Left lobe of liver (tissue), 2 donors: ENCODE results near the gene LOXL1. TPM values are rescaled to one million over a fixed set of nuclear protein-coding genes. Genes with fewer than 3 reads are reported as not detected.
"Not testable (repeated sequence)": the region's sequence is repeated elsewhere in the genome, so short reads cannot be mapped to it uniquely, and the experiment has no call there.

Experiments
- ATAC-seq: fragments of 200-7000 bp; cut with Tn5 transposase; one replicate; pipeline ENCODE4 v1.9.1; 2020; ENCODE audit warnings: mild to moderate bottlenecking, moderate library complexity
- DNase-seq: peaks from one replicate; pipeline ENCODE4 v3.0.0-alpha.2; 2020; ENCODE audit warnings: low spot score
- total RNA-seq: library from RNA; stranded (reverse); gene quantifications from one replicate; pipeline ENCODE4 v1.2.1, GENCODE V29; 2021
- donor health status: DM: no; HTN: no; CAD: no; lungs with moderate emphysema.
- donor health status: DM: no; HTN: yes; CAD: no.

LOXL1 gene
- total RNA-seq, 1 donor from 2014 or later: 0.75 TPM

GRCh38 chr15:73950831-73951561 lies 24.7 kb downstream of the LOXL1 start:
- ATAC-seq: peak; percentile 88
- DNase-seq: peak; percentile 65

GRCh38 chr15:73951601-73952000 lies 25.3 kb downstream of the LOXL1 start:
- no peak for ATAC-seq
- no peak for DNase-seq

DNA sequence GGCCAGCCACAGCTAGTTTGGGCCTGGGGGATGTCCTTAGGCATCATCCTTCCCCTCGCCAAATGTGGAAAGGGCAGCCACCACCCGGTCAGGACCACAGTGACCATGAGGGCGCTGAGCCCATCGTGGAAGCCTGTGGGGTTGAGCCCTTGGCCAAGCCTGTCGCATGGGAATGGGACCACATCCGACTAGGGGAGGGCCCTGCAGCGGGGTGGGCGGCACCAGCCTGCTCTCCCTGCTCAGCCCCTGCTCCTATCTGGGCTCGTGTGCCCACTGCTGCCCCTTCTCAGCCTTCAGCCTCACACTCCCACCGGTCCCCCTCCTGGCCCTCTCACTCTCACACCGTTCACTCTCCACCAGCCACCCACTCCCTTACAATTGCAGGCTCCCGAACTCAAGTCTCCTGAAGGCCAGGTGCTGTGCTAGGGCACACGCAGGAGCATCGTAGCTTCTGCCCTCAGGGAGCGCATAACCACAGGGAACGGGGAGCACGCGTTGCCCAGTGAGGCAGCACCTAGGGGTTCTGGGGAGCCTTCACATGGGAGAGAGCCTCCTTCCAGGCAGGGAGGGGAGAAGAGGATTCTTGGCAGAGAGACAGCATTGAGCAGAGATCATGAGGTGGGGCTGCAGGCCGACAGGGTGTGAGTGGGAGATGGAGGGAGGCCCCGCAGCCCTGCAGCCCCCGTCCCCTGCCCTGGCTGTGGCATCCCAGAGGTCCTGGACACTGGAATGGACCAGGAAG lies 26.1 kb downstream of the LOXL1 start:
- ATAC-seq (no peak), DNase-seq (no peak)

GRCh38 chr15:73952913-73953750 lies 26.9 kb downstream of the LOXL1 start:
- no peak for ATAC-seq
- no peak for DNase-seq

DNA sequence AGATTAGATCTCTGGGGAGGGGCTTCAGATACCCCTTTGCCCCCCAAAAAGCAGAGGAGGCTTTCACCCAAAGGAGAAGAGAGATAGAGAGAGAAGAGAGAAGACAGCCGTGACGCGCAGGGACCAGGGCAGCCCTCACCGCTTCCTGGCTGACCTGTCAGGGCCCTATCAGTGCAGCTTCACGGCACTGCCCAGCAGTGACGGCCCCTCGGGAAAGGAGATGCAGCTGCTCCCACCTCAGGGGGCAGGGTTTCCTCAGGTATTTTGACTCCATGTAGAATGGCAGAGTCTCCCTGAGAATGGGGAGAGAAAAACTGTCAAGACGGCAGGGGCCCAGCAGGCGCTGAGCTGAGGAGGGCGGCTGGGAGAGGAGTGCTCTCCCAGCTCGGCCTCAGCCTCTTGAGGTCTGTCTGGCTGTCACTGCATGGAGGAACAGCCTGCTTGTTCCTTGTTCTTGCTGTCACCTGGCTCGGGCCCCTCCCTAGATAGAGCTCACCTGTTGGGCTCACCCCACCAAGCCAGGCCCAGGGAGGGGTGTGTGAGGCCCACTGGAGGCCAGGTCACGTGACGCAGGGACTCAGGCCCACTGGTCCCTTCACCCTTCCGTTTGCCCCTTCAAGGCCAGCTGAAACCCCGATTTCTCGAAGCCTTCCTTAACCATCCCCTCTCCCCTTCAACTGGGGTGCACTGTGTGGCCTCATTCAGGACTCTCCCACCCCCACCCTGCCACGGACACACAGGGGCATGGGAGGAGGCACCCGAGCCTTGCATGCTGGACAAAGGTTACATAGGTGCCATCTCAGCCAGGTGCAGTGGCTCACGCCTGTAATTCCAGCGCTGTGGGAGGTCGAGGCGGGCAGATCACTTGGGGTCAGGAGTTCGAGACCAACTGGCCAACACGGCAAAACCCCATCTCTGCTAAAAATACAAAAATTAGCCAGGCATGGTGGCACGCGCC lies 28.2 kb downstream of the LOXL1 start:
- ATAC-seq (no peak), DNase-seq (no peak)

- no peak for DNase-seq
- no peak for ATAC-seq
Measured at GRCh38 chr15:73955326-73955725, 29.1 kb downstream of the LOXL1 start.

- DNase-seq: no peak
Measured at GRCh38 chr15:73955861-73956742, 29.8 kb downstream of the LOXL1 start.

GRCh38 chr15:73956743-73957135 lies 30.5 kb downstream of the LOXL1 start:
- no peak for ATAC-seq
- DNase-seq: no peak

More at GRCh38 chr15:73955861-73956742, 29.8 kb downstream of the LOXL1 start:
- ATAC-seq: no peak

GRCh38 chr15:73957276-73957675 lies 31.0 kb downstream of the LOXL1 start:
- ATAC-seq (no peak), DNase-seq (no peak)

DNA sequence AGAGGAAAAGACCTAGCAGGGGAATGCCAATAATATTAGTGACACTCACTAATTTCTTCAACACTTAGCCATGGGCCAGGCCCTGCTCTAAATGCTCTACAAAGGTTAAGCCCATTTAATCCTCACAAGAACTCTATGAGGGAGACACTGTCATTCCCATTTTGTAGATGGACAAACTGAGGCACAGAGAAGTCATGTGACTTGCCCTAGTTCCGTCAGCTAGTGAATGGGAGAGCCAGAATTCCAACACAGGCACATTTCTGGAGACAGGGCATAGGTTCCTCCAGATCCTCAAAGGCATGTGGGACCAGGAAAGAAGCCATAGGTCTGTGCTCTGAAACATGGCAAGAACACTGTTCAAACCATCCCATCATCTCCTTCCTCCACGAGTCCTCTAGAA lies 31.5 kb downstream of the LOXL1 start:
- ATAC-seq: no peak
- no peak for DNase-seq

DNA sequence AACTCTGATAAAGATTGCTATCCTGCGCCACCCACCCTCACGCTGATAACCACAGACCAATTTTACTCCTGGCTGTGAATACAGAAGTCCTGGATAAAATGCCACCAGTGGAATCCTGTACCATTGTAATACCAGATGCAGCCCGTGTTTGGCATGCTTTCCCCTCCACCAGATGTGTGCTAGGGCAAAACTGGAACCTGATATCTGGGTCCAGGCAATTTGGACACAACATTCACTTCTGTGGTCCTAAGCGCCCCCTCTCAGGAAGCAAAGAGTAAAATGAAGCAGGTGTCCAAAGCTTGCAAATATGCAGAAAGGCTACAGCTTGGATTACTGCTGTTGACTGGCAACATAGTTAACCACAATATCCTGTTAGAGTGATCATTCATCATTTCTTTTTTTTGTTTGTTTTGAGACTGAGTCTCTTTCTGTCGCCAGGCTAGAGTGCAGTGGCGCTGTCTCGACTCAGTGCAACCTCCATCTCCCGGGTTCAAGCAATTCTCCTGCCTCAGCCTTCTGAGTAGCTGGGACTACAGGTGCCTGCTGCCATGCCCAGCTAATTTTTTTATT lies 32.8 kb downstream of the LOXL1 start:
- ATAC-seq (no peak), DNase-seq (no peak)

- DNase-seq: no peak
- peak; percentile 72 for ATAC-seq
Measured at GRCh38 chr15:73959801-73960200, 33.5 kb downstream of the LOXL1 start.

- not testable (repeated sequence) for ATAC-seq, DNase-seq
Measured at GRCh38 chr15:73960472-73961070, 34.3 kb downstream of the LOXL1 start.

GRCh38 chr15:73962433-73962832 lies 36.2 kb downstream of the LOXL1 start:
- ATAC-seq (no peak), DNase-seq (no peak)

GRCh38 chr15:73964736-73965093 lies 38.5 kb downstream of the LOXL1 start:
- DNase-seq (peak; percentile 71), ATAC-seq (peak; percentile 96)

DNA sequence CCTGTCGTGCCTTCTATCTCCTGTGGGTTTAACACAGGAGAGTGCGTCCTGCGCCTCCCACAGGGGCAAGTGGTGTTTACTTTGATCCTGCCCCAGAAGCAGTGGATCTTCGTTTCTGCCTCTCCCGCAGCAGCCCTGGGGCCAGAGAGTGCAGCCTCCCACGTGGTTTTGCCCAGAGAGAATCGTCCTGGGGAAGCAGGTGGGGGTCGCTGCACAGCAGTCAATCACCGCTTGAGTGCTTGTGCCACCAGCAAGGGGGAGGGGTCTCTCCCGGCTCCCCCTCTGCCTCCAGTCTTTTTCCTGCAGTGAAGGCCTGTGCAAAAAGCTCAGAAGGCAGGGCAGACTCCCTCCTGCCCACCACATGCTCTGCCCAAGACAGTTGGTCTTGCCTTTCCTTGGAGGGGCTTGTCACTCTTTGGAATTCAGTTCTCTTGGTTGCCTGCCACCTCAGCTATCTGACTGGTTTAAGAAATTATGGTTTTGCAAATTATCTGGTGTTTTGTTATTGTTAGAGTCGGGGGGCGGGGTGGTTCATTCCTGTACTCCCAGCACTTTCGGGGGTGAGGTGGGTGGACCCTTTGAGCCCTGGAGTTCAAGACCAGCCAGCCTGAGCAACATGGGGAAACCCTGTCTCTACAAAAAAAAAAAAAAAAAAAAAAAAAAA lies 39.0 kb downstream of the LOXL1 start:
- DNase-seq: no peak
- peak; percentile 36 for ATAC-seq

- no peak for ATAC-seq
- DNase-seq: no peak
Measured at GRCh38 chr15:73965758-73966113, 39.5 kb downstream of the LOXL1 start.

- DNase-seq (no peak), ATAC-seq (no peak)
Measured at GRCh38 chr15:73968461-73968860, 42.2 kb downstream of the LOXL1 start.
